GM18951 (cell line): ENCODE measurements around the gene IQGAP3.
A peak's percentile ranks its signal among the peaks of the same experiment; 100 is the strongest.
"Not testable (repeated sequence)": the region's sequence is repeated elsewhere in the genome, so short reads cannot be mapped to it uniquely, and the experiment has no call there.

Experiments used
- POLR2A ChIP-seq: IDR thresholded peaks from 4 replicates; pipeline ENCODE4 v1.6.1; 2011; ENCODE audit warnings: mild to moderate bottlenecking; ENCODE audit not compliant: insufficient read length, insufficient read depth; ENCODE audit errors: extremely low read depth
- in situ Hi-C: fragments of 300-500 bp; cut with MboI; formaldehyde crosslinking; loops from one replicate; pipeline ENCODE4 v1.12.0; 2022; ENCODE audit warnings: low sequenced_read_pairs, mixed read lengths, inconsistent platforms; ENCODE audit not compliant: unreplicated experiment

Gene IQGAP3

GRCh38 chr1:156571919-156572662, at the start of gene IQGAP3:
Gene IQGAP3, minus strand, starts transcription at chr1:156572565. Its CDS starts 36 bp downstream, at chr1:156572529.
- in situ Hi-C loops: no loop called here

GRCh38 chr1:156619582-156619955, 47.2 kb upstream of the IQGAP3 start:
- TF ChIP-seq POLR2A: no peak
- in situ Hi-C loops: loop anchor here (10.0 kb wide), 1 partner anchor 235 kb away; no protein-coding TSS in a partner anchor

More at GRCh38 chr1:156571919-156572662, at the start of gene IQGAP3:
- no peak for TF ChIP-seq POLR2A

- in situ Hi-C loops: loop anchor here (10.0 kb wide), 1 partner anchor 234 kb away; no protein-coding TSS in a partner anchor
- no peak for TF ChIP-seq POLR2A
These were observed 46.7 kb upstream of the IQGAP3 start, which contains the start of gene HAPLN2 for GRCh38 chr1:156618853-156619581. Gene HAPLN2, plus strand, starts transcription at chr1:156619415. Its CDS starts 4,076 bp downstream, at chr1:156623491.

DNA sequence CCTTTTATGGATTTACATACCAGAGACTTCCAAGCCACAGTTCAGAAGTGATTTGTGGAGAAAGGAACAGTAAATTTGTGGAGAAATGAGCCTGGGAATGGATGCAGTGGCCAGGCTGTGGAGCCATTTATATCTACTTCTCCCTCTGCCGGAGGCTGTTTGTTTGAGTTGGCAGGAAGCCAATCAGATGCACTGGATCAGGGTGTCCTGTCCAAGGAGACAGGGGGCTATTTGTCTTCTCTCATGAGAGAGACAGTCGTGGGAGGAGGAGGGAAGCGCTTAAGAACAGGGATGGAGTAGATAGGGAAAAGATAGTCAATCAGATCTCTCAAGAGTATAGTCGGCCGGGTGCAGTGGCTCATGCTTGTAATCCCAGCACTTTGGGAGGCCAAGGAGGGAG, 44.1 kb upstream of the IQGAP3 start:
- in situ Hi-C loops: loop anchor here (10.0 kb wide), 1 partner anchor 232 kb away; no protein-coding TSS in a partner anchor
- no peak for TF ChIP-seq POLR2A

GRCh38 chr1:156615946-156616345, 43.6 kb upstream of the IQGAP3 start:
- no peak for TF ChIP-seq POLR2A
- in situ Hi-C loops: loop anchor here (10.0 kb wide), 1 partner anchor 231 kb away; no protein-coding TSS in a partner anchor

- TF ChIP-seq POLR2A: no peak
- in situ Hi-C loops: loop anchor here (10.0 kb wide), 1 partner anchor 228 kb away; no protein-coding TSS in a partner anchor
These were observed 40.3 kb upstream of the IQGAP3 start for GRCh38 chr1:156612666-156613065.

DNA sequence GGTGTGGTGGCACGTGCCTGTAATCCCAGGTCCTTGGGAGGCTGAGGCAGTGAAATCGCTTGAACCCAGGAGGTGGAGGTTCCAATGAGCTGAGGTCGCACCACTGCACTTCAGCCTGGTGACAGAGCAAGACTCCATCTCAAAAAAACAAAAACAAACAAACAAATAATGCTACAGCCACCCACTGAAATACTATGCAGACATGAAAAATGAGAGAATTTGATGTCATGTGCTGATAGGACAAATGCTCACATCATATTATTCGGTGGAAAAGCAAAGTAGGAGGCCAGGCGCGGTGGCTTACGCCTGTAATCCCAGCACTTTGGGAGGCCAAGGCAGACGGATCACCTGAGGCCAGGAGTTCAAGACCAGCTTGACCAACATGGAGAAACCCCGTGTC, 37.7 kb upstream of the IQGAP3 start:
- in situ Hi-C loops: loop anchor here (10.0 kb wide), 1 partner anchor 225 kb away; no protein-coding TSS in a partner anchor

DNA sequence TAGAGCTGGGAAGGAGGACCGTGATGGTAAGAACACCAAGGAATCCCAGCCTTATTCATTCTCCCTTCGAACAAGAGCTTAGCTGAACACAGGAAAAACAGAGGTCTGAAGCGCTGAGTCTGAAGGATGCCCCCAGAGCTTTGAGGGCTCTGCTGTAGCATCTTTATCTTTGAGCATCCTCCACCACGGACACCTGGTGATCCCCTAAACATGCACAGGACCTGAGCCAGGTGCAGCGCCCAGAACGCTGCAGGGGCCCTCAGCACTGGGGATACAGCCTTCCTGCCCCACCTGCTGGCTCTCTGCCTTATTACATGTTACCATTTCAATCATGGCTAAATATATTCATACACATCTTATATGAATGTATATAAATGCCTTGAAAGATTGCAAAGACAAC, 36.6 kb upstream of the IQGAP3 start:
- in situ Hi-C loops: no loop called here
- no peak for TF ChIP-seq POLR2A

DNA sequence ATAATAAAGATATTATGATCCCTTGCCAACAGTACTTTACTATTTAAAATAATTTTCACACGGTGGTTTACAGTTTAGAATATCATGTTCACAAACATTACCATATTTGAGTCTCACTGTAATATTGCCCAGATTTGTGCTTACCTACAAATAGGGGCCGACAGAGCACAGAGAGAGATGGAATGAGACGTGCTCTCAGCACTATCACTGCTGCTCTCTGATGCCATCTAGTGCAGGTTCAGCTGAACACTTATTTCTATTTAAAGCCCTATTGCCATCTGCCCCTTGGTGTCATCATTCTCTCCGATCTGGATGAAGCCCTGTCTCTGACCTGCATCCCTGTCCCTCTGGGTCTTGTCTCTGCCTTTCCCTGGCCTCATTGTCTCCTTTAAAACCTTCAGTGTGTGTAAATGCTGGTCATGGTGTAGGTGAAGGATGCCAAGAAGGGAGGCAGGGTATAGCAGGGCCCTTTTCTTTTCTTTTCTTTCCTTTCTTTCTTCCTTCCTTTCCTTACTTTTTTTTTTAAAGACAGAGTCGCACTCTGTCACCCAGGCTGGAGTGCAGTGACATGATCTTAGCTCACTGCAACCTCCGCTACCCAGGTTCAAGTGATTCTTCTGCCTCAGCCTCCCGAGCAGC, 35.8 kb upstream of the IQGAP3 start:
- in situ Hi-C loops: no loop called here
- TF ChIP-seq POLR2A: no peak

- in situ Hi-C loops: not testable (repeated sequence)
These were observed 35.0 kb upstream of the IQGAP3 start for GRCh38 chr1:156607344-156607743.

- no peak for TF ChIP-seq POLR2A
- in situ Hi-C loops: no loop called here
These were observed 30.2 kb upstream of the IQGAP3 start for GRCh38 chr1:156602557-156602993.

- in situ Hi-C loops: no loop called here
- no peak for TF ChIP-seq POLR2A
These were observed 29.5 kb upstream of the IQGAP3 start for GRCh38 chr1:156601892-156602291.

GRCh38 chr1:156601122-156601830, 28.9 kb upstream of the IQGAP3 start, which contains the start of gene GPATCH4:
Gene GPATCH4, minus strand, starts transcription at chr1:156601479.
- peak; percentile 76 for TF ChIP-seq POLR2A
- in situ Hi-C loops: no loop called here
